Thyroid gland (tissue), 4 donors: ENCODE data around the gene OVOL1. TPM values are rescaled to one million over a fixed set of nuclear protein-coding genes. Genes with fewer than 3 reads are reported as not detected.

Experiments used
- DNase-seq, 2 donors: peaks; one replicate each; pipeline ENCODE4 v3.0.0-alpha.2; 2019
- H3K27ac ChIP-seq, 3 donors: fragments of 200-600 bp; sonication (generic); 1 replicate in 2 of 3; 2 replicates in 1 of 3; pipeline ENCODE4 v1.5.1; 2016 to 2019; ENCODE audit warnings: mild to moderate bottlenecking in 1 of 3, moderate library complexity in 1 of 3
- H3K27me3 ChIP-seq: fragments of 200-600 bp; sonication (generic); one replicate; pipeline ENCODE4 v1.5.1; 2019
- H3K36me3 ChIP-seq, 2 donors: fragments of 200-600 bp; sonication (generic); one replicate each; pipeline ENCODE4 v1.5.1; 2016 to 2019
- H3K4me1 ChIP-seq, 2 donors: fragments of 200-600 bp; sonication (generic); one replicate each; pipeline ENCODE4 v1.5.1; 2017 to 2019
- H3K4me3 ChIP-seq, 3 donors: fragments of 200-600 bp; sonication (generic); replicated peaks in 1 of 3; 1 replicate in 2 of 3; 2 replicates in 1 of 3; pipeline ENCODE4 v1.5.1; 2016; ENCODE audit warnings: mild to moderate bottlenecking in 1 of 3
- H3K9me3 ChIP-seq: fragments of 200-600 bp; sonication (generic); one replicate; pipeline ENCODE4 v1.5.1; 2017
- POLR2A ChIP-seq, 2 donors: fragments of 450-650 bp; IDR thresholded peaks; one replicate each; pipeline ENCODE4 v1.6.1; 2017; ENCODE audit warnings: antibody characterized with exemption in 2 of 2, mild to moderate bottlenecking in 2 of 2, moderate library complexity in 1 of 2
- WGBS, 2 donors: methylation state at CpG; one replicate each; pipeline ENCODE4 v1.1.5; 2017; 5-methylcytosine and 5-hydroxymethylcytosine counted together
- intact Hi-C: fragments of 100-400 bp; cut with DNase I; formaldehyde crosslinking; loops from one replicate; pipeline ENCODE4 v1.15.1; 2023
- total RNA-seq, 4 donors: library from RNA; depleted of rRNA; stranded (reverse); fragments of >200 nt; gene quantifications; one replicate each; pipeline ENCODE4 v1.2.3, GENCODE V29; 2016
- TF ChIP-seq, protein P1 (sequence below), 6 experiments: fragments of 200-600 bp in 3 of 6; fragments of 450-650 bp in 3 of 6; sonication (generic) in 3 of 6; IDR thresholded peaks; one replicate each; pipeline ENCODE4 v1.5.1; 2016 to 2019; ENCODE audit warnings: antibody characterized with exemption in 6 of 6, mild to moderate bottlenecking in 2 of 6, inconsistent platforms in 1 of 6, moderate library complexity in 1 of 6

Gene OVOL1
- total RNA-seq, 4 donors from 2014 or later, result 1.1 to 6.6 (median 5.2) TPM

DNA sequence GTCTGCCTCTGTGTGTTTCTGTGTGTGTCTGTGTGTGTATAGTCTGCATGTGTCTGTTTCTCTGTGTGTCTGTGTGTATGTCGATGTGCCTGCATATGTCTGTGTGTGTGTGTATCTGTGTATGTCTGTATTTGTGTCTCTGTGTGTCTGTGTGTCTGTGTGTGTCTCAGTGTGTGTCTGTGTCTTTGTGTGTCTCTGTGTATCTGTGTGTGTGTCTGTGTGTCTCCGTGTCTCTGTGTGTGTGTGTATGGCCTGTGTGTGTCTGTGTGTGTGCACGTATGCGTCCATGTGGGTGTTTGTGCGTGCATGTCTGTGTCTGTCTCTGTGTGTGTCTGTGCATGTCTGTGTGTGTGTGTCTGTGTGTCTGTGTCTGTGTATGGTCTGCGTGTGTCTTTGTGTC lies 47.3 kb downstream of the OVOL1 start:
- Histone ChIP-seq H3K27ac (no peak overlapping the region), H3K27me3 (no peaks in the 10 kb centered on the region), H3K4me1 (peaks cover 0 to 8% of the 10 kb centered on the region in 2 donors), H3K4me3 (peak overlapping the region in 1 of 3 donors; percentile 45), H3K9me3 (no peaks in the 10 kb centered on the region), H3K36me3 (no peaks in the 10 kb centered on the region)
- TF ChIP-seq POLR2A (IDR thresholded peaks at IDR 0.05), result no peak
- TF ChIP-seq, protein P1, sequence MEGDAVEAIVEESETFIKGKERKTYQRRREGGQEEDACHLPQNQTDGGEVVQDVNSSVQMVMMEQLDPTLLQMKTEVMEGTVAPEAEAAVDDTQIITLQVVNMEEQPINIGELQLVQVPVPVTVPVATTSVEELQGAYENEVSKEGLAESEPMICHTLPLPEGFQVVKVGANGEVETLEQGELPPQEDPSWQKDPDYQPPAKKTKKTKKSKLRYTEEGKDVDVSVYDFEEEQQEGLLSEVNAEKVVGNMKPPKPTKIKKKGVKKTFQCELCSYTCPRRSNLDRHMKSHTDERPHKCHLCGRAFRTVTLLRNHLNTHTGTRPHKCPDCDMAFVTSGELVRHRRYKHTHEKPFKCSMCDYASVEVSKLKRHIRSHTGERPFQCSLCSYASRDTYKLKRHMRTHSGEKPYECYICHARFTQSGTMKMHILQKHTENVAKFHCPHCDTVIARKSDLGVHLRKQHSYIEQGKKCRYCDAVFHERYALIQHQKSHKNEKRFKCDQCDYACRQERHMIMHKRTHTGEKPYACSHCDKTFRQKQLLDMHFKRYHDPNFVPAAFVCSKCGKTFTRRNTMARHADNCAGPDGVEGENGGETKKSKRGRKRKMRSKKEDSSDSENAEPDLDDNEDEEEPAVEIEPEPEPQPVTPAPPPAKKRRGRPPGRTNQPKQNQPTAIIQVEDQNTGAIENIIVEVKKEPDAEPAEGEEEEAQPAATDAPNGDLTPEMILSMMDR (IDR thresholded peaks at IDR 0.05), result no peak
- intact Hi-C loops, result no loop called here
- no peak for DNase-seq
- WGBS, 2 donors, result 35 to 55% methylated on average over 5 to 6 of the region's 6 CpGs

DNA sequence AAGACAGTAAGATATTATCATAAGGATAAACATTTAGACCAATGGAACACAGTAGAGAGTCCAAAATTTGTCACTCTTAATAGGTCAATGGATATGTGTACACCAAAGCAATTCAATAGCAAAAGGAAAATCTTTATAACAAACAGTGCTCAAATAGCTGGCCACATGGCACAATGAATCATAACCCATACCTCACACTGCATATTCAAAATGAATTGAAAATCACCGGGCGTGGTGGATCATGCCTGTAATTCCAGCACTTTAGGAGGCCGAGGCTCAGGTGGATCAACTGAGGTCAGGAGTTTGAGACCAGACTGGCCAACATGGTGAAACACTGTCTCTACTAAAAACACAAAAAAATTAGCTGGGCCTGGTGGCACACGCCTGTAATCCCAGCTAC lies 55.3 kb downstream of the OVOL1 start:
- Histone ChIP-seq H3K27ac (no peak overlapping the region), H3K4me3 (no peak overlapping the region), H3K4me1 (no peaks in the 10 kb centered on the region), H3K9me3 (no peaks in the 10 kb centered on the region), H3K36me3 (no peaks in the 10 kb centered on the region), H3K27me3 (no peaks in the 10 kb centered on the region)
- no peak for DNase-seq
- no peak for TF ChIP-seq POLR2A (IDR thresholded peaks at IDR 0.05)
- TF ChIP-seq, protein P1 (IDR thresholded peaks at IDR 0.05), result no peak
- intact Hi-C loops, result no loop called here
- 96 to 98% methylated on average over 4 of the region's 4 CpGs for WGBS, 2 donors

DNA sequence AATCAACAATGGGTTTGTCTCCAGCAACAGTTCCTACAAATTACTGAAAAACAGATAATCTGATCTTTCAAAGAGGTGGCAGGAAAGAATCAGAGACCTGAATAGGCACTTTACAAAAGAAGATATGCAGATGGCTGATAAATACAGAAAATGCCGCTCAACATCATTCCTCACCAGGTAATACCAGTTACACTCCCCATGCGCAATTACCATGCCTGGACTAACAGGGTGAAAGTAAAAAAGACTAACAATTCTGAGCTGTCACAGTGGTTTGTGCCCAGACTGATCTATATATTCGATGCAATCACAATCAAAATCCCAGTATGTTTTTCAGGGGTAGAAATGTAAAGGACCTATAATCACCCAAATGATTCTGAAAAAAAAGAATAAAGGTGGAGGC lies 56.9 kb downstream of the OVOL1 start:
- H3K4me1 ChIP-seq, result no peaks in the 10 kb centered on the region
- H3K36me3 ChIP-seq, result no peaks in the 10 kb centered on the region
- TF ChIP-seq, protein P1 (IDR thresholded peaks at IDR 0.05), result no peak
- no peak for TF ChIP-seq POLR2A (IDR thresholded peaks at IDR 0.05)
- H3K9me3 ChIP-seq, result no peaks in the 10 kb centered on the region
- H3K27ac ChIP-seq, result no peak overlapping the region
- H3K27me3 ChIP-seq, result no peaks in the 10 kb centered on the region
- DNase-seq, result no peak
- 94 to 95% methylated on average over 3 of the region's 3 CpGs for WGBS, 2 donors
- H3K4me3 ChIP-seq, result no peak overlapping the region
- intact Hi-C loops, result no loop called here

DNA sequence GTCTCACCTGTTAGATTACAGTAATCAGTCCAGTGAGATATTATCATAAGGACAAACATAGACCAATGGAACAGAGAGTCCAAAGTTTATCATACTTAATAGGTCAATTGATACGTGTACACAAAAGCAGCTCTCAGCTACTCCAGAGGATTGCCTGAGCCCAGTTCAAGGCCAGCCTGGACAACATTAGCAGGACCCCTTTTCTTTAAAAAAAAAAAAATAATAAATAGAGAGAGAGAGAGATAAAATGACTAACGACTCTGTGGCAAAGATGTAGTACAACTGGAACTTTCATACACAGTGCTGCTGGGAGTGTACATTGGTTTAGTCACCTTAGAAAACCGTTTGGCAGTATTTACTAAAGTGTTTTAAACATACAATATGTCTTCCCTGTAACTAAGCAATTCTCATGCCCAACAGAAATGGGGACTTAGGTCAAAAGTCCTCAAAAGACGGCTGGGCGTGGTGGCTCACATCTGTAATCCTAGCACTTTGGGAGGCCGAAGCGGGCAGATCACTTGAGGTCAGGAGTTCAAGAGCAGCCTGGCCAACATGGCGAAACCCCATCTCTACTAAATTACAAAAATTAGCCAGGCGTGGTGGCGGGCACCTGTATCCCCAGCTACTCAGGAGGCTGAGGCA lies 57.5 kb downstream of the OVOL1 start:
- no peak overlapping the region for H3K4me3 ChIP-seq
- H3K27ac ChIP-seq, result no peak overlapping the region
- no peak for DNase-seq
- H3K36me3 ChIP-seq, result no peaks in the 10 kb centered on the region
- no peaks in the 10 kb centered on the region for H3K27me3 ChIP-seq
- WGBS, 2 donors, result 84 to 87% methylated on average over 10 of the region's 10 CpGs
- no peak for TF ChIP-seq POLR2A (IDR thresholded peaks at IDR 0.05)
- TF ChIP-seq, protein P1 (IDR thresholded peaks at IDR 0.05), result no peak
- no peaks in the 10 kb centered on the region for H3K4me1 ChIP-seq
- intact Hi-C loops, result no loop called here
- no peaks in the 10 kb centered on the region for H3K9me3 ChIP-seq

Other genes with a start within 250 kb of the OVOL1 start
- gene LTBP3, start 228.7 kb upstream of the OVOL1 start, total RNA-seq, result 100 to 1,000 TPM; 195 to 277 (median 222) TPM
- 10 to 100 TPM; 28.2 to 79.1 (median 41.3) TPM for gene ZNRD2, start 216.6 kb upstream of the OVOL1 start, total RNA-seq
- 10 to 100 TPM; 26.9 to 55.5 (median 43.2) TPM for gene FAM89B, start 214.5 kb upstream of the OVOL1 start, total RNA-seq
- gene EHBP1L1, start 211.0 kb upstream of the OVOL1 start, total RNA-seq, result 10 to 100 TPM in 2 of 4 donors, 1 to 10 TPM in 2; 8.6 to 18.8 (median 12.0) TPM
- 1 to 10 TPM in 1 of 4 donors, not detected in 3; 1.2 TPM for gene KCNK7, start 191.3 kb upstream of the OVOL1 start, total RNA-seq
- gene MAP3K11, start 172.8 kb upstream of the OVOL1 start, total RNA-seq, result 10 to 100 TPM; 43.1 to 67.8 (median 51.3) TPM
- 10 to 100 TPM; 18.9 to 54.2 (median 47.0) TPM for gene PCNX3, start 171.3 kb upstream of the OVOL1 start, total RNA-seq
- gene SIPA1, start 149.0 kb upstream of the OVOL1 start, total RNA-seq, result 10 to 100 TPM; 19.2 to 40.6 (median 32.7) TPM
- gene RELA, start 124.1 kb upstream of the OVOL1 start, total RNA-seq, result 10 to 100 TPM; 40.3 to 55.8 (median 48.7) TPM
- 100 to 1,000 TPM in 1 of 4 donors, 10 to 100 TPM in 3; 78.5 to 114 (median 81.1) TPM for gene KAT5, start 74.8 kb upstream of the OVOL1 start, total RNA-seq
- gene RNASEH2C, start 66.3 kb upstream of the OVOL1 start, total RNA-seq, result 100 to 1,000 TPM in 3 of 4 donors, 10 to 100 TPM in 1; 48.8 to 135 (median 118) TPM
- 10 to 100 TPM; 21.8 to 43.2 (median 25.3) TPM for gene AP5B1, start 6.1 kb upstream of the OVOL1 start, total RNA-seq
- gene SNX32, start 46.9 kb downstream of the OVOL1 start, total RNA-seq, result under 1 TPM in 1 of 4 donors, not detected in 3; 0.45 TPM
- 100 to 1,000 TPM; 330 to 581 (median 494) TPM for gene CFL1, start 71.1 kb downstream of the OVOL1 start, total RNA-seq
- gene MUS81, start 73.4 kb downstream of the OVOL1 start, total RNA-seq, result 10 to 100 TPM; 31.8 to 61.9 (median 42.5) TPM
- 100 to 1,000 TPM in 2 of 4 donors, 10 to 100 TPM in 2; 70.7 to 125 (median 91.4) TPM for gene EFEMP2, start 85.7 kb downstream of the OVOL1 start, total RNA-seq
- 1 to 10 TPM in 3 of 4 donors, under 1 TPM in 1; 0.67 to 7.6 (median 2.7) TPM for gene CTSW, start 92.8 kb downstream of the OVOL1 start, total RNA-seq
- 100 to 1,000 TPM in 2 of 4 donors, 10 to 100 TPM in 2; 65.9 to 128 (median 109) TPM for gene FIBP, start 101.4 kb downstream of the OVOL1 start, total RNA-seq
- 10 to 100 TPM; 29.8 to 73.8 (median 42.9) TPM for gene CCDC85B, start 103.6 kb downstream of the OVOL1 start, total RNA-seq
- 1 to 10 TPM in 3 of 4 donors, under 1 TPM in 1; 0.33 to 1.6 (median 1.5) TPM for gene FOSL1, start 113.3 kb downstream of the OVOL1 start, total RNA-seq
- 10 to 100 TPM; 17.7 to 27.1 (median 20.9) TPM for gene C11orf68, start 132.0 kb downstream of the OVOL1 start, total RNA-seq
- 100 to 1,000 TPM in 3 of 4 donors, 10 to 100 TPM in 1; 82.0 to 184 (median 132) TPM for gene DRAP1, start 132.4 kb downstream of the OVOL1 start, total RNA-seq
- under 1 TPM in 1 of 4 donors, not detected in 3; 0.33 TPM for gene TSGA10IP, start 158.4 kb downstream of the OVOL1 start, total RNA-seq
- 10 to 100 TPM; 22.2 to 46.1 (median 24.2) TPM for gene SART1, start 174.7 kb downstream of the OVOL1 start, total RNA-seq
- 10 to 100 TPM; 25.3 to 39.4 (median 28.3) TPM for gene EIF1AD, start 215.1 kb downstream of the OVOL1 start, total RNA-seq
- 10 to 100 TPM; 66.9 to 86.7 (median 78.3) TPM for gene BANF1, start 215.4 kb downstream of the OVOL1 start, total RNA-seq
- 10 to 100 TPM in 3 of 4 donors, 1 to 10 TPM in 1; 7.1 to 53.1 (median 30.6) TPM for gene CST6, start 224.9 kb downstream of the OVOL1 start, total RNA-seq
- not detected for gene CATSPER1, start 239.4 kb downstream of the OVOL1 start, total RNA-seq